ENCODE measurements around the gene MAP4K5.

MAP4K5 gene

GRCh38 chr14:50399251-50400032 lies 132.9 kb downstream of the MAP4K5 start:
- DNase-seq (ENCODE audit: low read depth), result no peak

- no peak for DNase-seq (ENCODE audit: low read depth)
These were observed 134.2 kb downstream of the MAP4K5 start for GRCh38 chr14:50398189-50398580.

GRCh38 chr14:50397390-50398188 lies 134.8 kb downstream of the MAP4K5 start:
- peak; percentile 23 for DNase-seq (ENCODE audit: low read depth)

- DNase-seq (ENCODE audit: low read depth), result peak; percentile 29
These were observed 135.6 kb downstream of the MAP4K5 start, which contains the start of gene CDKL1 for GRCh38 chr14:50396631-50397389. TSS of gene CDKL1 (minus strand) at chr14:50396881. CDS start at chr14:50395868, 1,013 bp downstream.

- no peak for DNase-seq (ENCODE audit: low read depth)
These were observed 136.9 kb downstream of the MAP4K5 start for GRCh38 chr14:50395448-50395847.

- no peak for DNase-seq (ENCODE audit: low read depth)
These were observed 137.7 kb downstream of the MAP4K5 start for GRCh38 chr14:50394713-50395112.

- DNase-seq (ENCODE audit: low read depth), result no peak
These were observed 142.5 kb downstream of the MAP4K5 start for GRCh38 chr14:50389668-50390441.

- no peak for DNase-seq (ENCODE audit: low read depth)
These were observed 144.0 kb downstream of the MAP4K5 start for GRCh38 chr14:50388256-50388931.

GRCh38 chr14:50387548-50387947 lies 144.8 kb downstream of the MAP4K5 start:
- no peak for DNase-seq (ENCODE audit: low read depth)

GRCh38 chr14:50383618-50384225 lies 148.6 kb downstream of the MAP4K5 start:
- no peak for DNase-seq (ENCODE audit: low read depth)

GRCh38 chr14:50381823-50382287 lies 150.5 kb downstream of the MAP4K5 start:
- DNase-seq (ENCODE audit: low read depth), result no peak

- no peak for DNase-seq (ENCODE audit: low read depth)
These were observed 151.4 kb downstream of the MAP4K5 start for GRCh38 chr14:50381008-50381407.

GRCh38 chr14:50380455-50380854 lies 151.9 kb downstream of the MAP4K5 start:
- DNase-seq (ENCODE audit: low read depth), result no peak

- DNase-seq (ENCODE audit: low read depth), result no peak
These were observed 152.8 kb downstream of the MAP4K5 start for GRCh38 chr14:50379563-50379962.

- DNase-seq (ENCODE audit: low read depth), result no peak
These were observed 154.8 kb downstream of the MAP4K5 start for GRCh38 chr14:50377550-50378085.

GRCh38 chr14:50375760-50376159 lies 156.6 kb downstream of the MAP4K5 start:
- DNase-seq (ENCODE audit: low read depth), result no peak

- no peak for DNase-seq (ENCODE audit: low read depth)
These were observed 158.4 kb downstream of the MAP4K5 start for GRCh38 chr14:50373959-50374358.

GRCh38 chr14:50371546-50371945 lies 160.8 kb downstream of the MAP4K5 start:
- DNase-seq (ENCODE audit: low read depth), result no peak

Measured in HS-5 (cell line).